ENCODE results near the gene SLC41A3.
"Not testable (repeated sequence)": the region's sequence is repeated elsewhere in the genome, so short reads cannot be mapped to it uniquely, and the experiment has no call there.

SLC41A3 gene

DNA sequence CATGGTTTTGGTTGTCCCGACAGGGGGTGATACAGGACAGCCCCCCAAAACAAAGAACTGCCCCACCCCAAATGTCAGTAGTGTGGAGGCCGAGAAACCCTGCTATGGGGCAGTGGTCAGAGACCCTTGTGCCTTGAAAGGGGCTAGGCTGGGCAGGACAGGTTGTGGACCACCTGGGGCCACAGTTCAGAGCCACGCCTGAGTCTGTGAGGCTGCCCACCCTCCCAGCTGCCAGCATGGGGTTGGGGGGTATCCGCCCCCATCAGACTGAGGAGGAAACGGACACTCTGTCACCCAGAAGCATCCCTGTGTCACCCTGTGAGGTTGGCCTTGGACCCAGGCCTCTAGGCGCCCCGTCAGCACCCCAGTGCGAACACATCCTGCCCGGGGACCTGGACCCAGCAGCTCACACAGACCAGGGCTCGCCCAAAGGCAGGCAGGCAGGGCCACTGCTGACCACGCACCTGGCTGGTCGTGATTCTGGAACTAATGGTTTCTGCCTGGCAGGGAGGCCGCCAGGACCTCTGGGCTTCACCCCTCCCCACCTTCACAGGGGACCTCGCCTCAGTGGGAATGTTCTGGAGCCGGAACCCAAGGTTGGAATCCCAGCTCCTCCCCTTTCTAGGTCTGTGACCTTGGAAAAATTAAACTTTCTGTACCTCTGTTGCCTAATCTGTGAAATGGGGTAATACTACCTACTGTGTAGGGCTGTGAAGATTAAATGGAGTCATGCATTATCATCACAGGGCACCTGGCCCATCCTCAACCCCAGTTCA, 1.4 kb downstream of the SLC41A3 start:
- DNase-seq (ENCODE audit: low read depth in 2 of 2) = no peak

DNA sequence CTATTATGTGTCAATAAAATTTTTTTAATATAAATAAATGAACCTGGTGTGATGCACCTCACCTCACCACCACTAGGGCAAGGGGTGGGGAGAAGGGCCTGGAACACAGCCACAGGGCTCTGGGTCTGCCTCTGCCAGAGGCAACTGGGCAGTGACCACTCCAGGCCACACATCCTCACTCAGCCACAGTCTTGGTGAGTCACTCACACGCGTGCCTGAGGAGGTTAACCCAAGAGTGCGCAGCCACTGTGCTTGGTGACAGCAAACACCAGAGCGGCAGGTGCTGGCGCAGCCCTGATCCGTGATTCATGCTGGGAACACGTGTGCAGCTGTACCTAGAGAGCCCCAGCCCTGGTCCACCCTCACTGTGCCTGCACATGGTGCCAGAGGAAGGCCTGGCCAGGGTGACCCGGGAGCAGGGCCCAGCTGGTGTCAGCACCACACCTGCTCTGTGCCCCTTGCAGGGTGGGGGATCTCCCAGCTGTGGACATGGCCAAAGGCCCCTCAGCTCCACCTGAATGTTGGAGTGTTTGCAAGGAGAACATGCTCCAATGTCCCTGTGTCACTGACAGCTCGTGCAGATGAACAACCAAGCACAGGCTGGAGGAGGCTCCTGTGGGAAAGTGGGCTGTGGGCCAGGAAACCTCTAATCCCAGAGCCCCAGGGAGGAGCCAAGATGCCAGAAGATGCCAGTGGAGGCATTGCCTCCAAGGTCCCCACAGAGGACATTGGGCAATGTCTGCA, 2.1 kb downstream of the SLC41A3 start:
- DNase-seq (ENCODE audit: low read depth in 2 of 2) = no peak

DNA sequence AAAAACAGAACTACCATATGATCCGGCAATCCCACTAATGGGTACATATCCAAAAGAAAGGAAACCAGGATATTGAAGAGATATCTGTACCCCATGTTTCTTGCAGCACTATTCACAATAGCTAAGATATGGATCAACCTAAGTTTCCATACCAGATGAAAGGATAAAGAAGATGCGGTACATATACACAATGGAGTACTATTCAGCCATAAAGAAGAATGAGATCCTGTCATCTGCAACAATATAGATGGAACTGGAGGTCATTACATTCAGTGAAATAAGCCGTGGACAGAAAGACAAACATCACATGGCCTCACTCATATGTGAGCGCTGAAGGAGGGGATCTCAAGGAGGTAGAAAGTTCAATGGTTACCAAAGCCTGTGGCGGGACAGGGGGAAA, 3.0 kb downstream of the SLC41A3 start:
- no peak for DNase-seq (ENCODE audit: low read depth in 2 of 2)

DNA sequence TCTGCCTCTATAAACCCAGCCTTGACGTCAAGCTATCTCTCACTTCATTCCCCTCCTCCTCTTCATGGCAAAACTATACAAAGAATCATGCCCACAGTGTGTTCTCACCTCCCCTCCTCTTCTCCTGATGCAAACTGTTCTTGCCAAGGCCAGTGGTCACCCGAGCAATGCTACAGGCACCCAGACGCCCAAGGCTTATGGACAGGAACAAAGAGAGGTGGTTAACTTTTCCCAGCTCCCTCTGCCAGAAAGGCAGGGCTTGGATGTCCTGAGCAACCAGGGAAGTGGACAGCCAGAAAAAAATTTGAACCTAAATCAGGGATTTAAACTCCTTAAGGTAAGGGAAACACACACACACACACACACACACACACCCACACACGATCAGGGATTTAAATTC, 5.1 kb downstream of the SLC41A3 start:
- DNase-seq (ENCODE audit: low read depth in 2 of 2) = no peak

DNA sequence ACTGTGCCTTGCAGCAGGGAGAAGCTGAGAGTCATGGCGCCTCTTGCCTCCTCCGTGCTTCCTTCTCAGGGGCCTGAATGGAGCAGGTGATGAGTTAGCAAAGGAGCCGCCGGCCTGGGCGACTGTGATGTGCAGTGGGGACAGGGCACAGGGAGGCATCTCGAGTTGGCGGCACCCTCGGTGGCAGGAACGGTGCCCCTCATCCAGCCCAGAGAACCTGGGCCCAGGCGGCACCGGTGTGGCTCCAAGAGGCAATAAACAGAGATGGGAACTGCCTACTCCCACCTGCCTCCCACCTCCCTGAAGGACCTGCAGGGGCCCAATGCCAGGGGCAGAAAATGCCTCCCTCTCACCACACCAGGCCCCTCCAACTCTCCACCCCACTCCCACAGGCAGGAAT, 6.2 kb downstream of the SLC41A3 start:
- no peak for DNase-seq (ENCODE audit: low read depth in 2 of 2)

DNA sequence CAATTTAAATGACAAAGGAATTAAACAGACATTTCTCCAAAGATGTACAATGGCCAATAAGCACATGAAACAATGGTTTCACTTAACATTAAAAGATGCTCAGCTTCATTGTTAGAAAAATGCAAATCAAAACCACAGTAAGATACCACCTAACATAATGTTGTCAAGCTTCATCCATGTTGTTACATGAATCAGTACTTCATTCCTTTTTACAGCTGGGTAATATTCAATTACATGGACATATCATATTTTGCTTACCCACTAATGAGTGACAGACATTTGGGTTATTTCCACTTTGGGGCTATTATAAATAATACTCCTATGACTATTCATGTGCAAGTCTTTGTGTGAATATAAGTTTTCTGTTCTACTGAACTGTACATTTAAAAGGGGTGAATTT, 7.8 kb downstream of the SLC41A3 start:
- no peak for DNase-seq (ENCODE audit: low read depth in 2 of 2)

DNA sequence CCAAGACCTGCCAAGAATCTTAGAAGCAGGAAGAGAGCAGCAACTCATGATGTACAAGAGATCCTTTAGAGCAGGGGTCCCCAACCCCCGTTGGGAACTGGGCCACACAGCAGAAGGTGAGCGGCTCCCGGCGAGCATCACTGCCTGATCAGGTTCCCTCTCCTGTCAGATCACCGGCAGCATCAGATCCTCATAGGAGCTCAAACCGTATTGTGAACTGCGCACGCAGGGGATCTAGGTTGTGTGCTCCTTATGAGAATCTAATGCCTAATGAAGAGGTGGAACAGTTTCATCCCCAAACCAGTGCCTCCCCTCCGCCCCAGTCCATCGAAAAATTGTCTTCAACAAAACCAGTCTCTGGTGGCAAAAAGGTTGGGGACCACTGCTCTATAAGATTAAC, 13.8 kb downstream of the SLC41A3 start:
- DNase-seq (ENCODE audit: low read depth in 2 of 2) = no peak

DNA sequence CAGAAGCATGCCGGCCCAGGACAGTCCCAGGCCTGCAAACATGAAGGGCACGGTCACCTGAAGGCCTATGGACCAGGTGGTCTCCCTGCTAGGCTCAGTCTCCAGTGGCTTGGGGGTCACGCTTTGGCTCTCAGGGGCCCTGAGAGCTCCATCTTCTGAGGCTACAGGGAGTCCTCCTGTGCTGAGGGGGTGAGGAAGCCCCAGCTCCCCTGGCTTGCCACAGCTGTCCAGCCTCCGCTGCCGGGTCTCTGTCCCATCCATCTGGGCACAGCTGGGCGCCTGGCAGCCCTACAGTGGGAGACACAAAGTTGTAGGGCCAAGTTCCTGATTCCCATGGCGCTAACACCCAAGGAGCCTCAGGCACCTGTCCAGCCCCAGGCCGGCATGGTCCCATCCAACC, 16.0 kb downstream of the SLC41A3 start:
- no peak for DNase-seq (ENCODE audit: low read depth in 2 of 2)

DNA sequence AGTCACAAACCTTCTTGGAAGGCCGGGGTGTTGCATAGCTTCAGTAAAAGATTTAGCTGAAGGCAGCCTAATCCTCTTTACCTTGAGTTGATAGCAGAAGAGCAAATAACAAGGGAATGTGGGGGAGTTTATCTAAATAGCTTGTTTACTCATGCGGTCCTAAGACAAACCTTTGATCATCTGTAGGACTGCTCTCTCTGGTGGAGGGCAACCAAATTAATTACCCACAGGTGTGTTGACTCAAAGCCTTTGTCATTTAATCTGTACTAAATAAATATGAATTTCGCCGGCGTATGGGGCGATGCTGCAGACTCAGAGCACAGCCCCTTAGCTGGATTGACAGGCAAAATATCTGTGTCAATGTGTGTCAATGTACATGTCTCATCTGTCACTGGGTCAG, 17.2 kb downstream of the SLC41A3 start:
- DNase-seq (ENCODE audit: low read depth in 2 of 2) = not testable (repeated sequence)

DNA sequence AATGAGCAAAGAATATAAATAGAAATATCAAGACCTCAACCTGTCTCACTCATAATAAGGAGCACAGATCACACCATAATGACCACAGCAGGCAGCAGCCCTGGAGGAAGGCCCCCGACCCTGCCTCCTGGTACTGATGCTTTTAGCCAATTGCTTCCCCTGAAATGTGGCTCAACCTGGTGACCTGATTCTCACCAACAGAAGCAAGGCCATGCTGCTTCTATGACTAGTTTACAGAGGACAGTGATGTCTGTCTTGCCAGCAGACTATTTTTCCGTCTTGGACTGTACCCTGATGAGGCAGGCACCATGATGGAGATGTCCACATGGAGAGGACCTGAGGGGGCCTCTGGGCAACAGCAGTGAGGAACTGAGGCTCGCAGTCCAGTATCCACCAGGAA, 18.0 kb downstream of the SLC41A3 start:
- DNase-seq (ENCODE audit: low read depth in 2 of 2) = no peak

DNA sequence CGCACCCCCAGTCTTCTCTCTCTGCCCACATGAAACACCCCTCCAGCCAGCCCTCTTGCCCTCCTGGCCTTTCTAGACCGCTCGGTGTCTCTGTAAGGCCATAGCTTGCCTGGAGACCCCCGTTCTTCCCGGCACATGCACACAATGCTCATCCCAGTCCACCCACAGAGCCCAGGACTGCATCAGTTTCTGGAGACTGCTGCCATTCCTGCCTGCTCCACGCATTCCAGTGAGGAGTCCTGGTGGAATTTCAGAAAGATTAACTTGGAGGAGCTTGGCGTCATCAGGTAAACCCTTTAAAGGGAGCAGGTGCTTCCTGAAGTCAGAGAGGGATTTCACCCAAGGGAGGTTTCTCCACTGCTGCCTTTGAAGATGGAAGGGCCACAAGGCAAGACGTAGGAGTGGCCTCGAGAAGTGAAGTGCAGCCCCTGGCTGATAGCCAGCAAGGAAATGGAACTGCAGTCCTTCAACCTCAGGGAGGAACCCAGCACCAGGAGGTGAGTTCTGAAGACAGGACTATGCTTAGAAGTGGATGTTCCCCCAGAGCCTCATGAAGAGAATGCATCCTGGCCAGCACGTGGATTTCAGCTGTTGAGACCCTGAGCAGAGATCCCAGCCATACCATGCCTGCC, 19.2 kb downstream of the SLC41A3 start:
- no peak for DNase-seq (ENCODE audit: low read depth in 2 of 2)

DNA sequence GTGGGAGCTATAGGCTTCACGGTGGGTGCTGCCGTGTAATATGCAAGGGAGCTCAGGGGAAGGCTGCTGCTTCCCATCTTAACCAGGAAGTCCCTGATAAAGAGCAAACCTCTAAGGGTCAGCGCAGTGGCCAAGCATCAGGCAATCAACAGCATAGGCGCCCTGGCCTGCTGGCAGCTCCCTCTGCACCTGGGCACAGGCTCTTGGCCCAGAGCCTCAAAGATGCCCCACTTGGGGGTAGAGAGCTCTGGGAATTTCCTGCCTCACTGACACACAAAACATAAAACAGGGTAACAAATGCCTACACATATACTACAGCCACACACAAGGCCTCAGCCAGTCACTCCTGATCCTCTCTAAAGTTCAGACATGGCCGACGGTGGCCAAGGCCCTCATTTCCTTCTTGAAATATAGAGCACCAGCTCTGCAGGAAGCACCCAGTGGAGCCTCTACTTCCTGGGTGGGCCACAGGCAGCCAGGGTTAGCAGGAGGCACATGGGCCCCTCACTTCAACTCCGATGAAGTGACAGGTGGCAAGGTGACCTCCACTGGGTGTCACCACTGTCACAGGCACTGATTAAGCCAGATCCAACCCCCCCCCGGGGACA, 20.5 kb downstream of the SLC41A3 start:
- DNase-seq (ENCODE audit: low read depth in 2 of 2) = no peak

DNA sequence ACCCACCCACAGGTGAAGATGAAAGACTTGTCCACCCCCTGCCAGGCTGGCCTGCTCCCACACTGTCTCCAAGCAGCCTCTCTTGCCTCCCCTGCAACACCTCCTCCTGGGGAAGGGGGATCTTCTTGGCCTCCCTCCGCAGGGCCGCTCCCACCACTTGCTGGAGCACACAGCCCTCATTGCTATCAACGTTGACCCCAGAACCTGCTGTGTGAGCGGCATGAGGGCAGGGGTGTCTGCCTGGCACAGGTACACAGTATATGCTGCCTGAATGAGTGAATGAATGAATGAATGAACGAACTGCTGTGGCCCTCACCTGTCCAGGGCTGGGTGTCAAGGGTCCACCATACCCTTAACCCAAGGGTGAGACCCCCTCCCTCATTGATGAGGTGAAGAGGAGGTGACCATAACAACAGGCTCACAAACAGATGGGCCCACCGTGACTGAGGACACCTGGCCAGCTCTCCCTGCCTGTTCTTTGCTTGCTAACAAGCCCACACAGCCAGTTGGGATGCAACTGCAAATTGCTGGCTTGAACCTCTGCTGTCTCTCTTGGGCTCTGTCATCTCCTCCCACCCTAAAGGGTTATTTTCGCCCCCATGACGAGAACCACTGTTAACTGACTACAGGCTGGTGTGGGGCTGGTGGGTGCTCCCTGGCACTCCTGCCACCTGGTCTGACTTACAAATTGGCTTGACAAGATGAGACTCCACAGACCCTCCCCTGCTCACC, 22.5 kb downstream of the SLC41A3 start:
- DNase-seq (ENCODE audit: low read depth in 2 of 2) = no peak

DNA sequence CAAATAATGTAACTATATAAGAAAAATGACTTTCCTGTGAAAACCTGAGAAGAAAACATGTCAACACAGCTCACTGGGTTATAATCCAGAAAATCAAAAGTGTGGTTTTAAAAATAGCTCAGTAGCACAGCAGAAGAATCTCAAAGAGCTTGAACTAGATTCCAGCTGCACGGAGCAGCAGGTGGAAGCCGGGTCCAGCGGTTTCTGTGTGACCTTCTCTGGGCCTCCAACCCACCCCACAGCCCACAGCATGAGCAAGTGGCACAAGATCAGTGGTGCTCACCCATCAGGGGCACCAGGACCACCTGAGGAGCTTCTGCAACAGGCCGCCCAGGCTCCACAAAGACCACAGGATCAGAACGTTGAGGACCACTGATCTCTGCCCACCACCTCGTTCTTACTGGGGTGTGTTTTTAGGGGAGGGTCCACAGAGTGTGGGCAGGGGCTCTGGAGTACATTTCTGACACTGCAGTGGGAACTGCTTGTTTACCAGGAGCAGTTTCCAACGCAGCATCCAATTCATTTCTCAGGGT, 23.2 kb downstream of the SLC41A3 start:
- DNase-seq (ENCODE audit: low read depth in 2 of 2) = no peak

DNA sequence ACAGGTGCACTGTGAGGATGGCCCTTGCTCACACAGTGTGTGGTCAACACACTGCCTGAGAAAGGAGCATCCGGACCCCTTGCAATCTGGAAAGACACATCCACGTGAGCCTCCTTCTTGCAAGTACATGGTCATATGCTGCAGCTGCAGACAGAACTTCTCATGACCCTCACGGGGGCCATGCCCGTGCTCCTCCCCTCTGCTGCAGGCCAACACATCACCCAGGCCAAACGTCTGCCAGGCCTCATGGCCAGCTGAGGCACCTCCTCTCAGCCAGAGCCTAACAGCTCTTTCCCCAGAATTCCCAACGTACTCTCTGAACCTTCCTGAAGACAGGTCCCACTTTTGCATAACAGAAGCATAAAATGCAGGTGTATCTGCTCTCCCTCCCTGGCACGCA, 25.3 kb downstream of the SLC41A3 start:
- no peak for DNase-seq (ENCODE audit: low read depth in 2 of 2)

DNA sequence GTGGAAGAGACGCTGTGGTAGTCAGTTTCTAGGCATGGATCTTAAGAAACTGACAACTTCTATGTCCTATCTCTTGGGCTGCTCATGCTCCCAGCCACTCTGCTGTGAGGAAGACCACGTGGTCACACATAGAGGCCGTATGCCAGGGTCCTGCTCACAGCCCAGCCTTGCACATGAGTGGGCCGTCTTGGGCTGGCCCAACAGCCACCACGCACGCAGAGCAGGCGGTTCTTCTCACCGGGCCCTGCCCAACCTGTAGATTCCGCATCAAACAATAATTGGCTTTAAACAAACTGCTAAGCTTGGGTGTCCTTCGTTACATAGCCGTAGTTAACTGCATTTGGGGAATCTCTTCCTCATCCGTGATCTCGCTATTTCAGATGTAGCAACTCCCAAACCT, 26.0 kb downstream of the SLC41A3 start:
- no peak for DNase-seq (ENCODE audit: low read depth in 2 of 2)

DNA sequence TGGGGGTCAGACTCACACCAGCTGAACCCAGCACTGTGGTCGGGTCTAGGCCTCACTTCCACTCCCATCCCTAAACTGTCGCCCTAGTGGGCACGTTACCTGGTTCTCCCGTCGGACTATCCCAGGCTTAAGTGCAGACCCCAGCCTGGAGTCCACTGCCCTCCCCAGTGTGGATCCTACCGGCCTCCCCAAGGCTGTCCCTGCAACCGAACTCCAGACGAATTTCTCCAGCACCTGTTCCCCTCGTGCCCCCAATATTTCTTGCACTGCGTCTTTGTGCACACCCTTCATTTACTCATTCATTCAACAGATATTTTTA, 26.5 kb downstream of the SLC41A3 start:
- no peak for DNase-seq (ENCODE audit: low read depth in 2 of 2)

DNA sequence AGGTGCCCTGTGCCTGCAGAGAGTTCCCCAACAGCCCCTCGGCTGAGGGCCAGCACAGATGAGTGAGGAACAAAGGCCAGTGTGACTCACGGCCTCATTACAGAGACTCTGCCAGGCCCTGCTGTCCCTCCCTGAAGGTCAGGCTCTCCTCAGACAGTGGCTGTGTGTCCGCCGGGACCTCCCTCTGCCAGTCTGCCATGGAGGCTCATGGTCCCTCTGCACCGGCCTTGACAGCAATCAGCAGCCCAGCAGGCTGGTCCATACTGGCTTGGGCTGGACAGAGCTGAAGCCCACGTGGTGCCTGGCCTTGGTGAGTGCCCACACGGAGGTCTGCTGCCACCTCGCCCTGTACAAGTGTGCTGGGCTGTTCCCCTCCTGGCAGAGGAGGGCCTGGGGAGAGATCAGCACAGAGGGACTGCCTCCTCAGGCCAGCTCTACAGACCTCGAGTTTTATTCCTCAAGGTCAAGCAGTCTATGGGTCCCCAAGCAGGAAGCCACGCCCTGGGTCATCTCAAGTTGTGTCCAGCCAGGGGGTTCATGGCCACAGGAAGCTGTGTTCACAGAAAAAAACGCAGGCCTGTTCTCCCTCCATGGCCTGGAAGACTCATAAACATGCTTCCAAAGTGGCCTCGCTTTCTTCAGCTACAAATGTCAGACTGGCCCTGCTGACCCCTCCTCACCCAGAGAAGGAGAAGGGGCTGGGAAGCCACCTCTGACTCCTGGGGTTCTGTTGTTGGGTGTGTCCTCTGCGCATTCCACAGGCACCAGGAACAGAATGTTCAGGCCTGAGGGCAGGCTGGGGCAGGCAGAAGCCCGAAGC, 27.0 kb downstream of the SLC41A3 start:
- no peak for DNase-seq (ENCODE audit: low read depth in 2 of 2)

DNA sequence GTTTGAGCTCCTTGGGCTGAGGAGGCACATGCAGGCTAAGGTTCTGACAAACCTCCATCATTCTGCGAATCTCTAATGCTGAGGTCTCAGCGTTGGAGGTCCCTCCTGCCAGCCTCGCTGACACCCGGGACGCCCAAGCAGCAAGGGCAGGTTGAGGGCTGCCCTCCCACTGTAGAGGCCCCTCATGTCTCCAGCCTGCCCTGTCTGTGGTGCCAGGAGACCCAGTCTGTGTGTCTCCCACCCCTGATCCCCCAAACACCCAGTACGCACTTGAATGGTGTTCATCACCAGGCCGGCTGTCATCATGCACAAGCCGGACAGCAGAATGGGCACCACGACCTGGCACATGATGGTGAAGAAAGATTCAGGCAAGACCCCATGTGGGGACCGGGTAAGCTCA, 27.8 kb downstream of the SLC41A3 start:
- no peak for DNase-seq (ENCODE audit: low read depth in 2 of 2)

DNA sequence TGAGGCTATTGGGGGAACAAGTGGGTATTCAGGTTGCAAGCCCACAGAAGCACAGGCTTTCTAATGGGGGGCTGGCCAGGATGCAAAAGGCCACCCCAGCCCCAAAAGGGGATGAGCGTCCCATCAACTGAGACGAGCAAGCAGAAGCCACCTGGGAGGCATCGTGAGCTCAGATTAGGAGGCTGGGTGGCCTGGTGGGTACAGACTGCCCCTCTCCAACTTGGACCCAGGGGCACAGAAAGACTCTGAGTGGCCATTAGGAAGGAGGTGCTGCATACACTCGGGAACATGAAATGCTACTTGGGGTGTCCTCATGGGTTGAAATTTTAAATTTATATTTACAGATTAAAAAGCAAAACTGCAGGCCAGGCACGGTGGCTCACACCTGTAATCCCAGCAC, 29.1 kb downstream of the SLC41A3 start:
- no peak for DNase-seq (ENCODE audit: low read depth in 2 of 2)
